ENCODE data around the gene MAP7. TPM values are rescaled to one million over a fixed set of nuclear protein-coding genes. Genes with fewer than 3 reads are reported as not detected.

MAP7 gene
- polyA plus RNA-seq, 2 of the 4 experiments (the other 2 are of a cell fraction) = 60.6 to 64.5 TPM

DNA sequence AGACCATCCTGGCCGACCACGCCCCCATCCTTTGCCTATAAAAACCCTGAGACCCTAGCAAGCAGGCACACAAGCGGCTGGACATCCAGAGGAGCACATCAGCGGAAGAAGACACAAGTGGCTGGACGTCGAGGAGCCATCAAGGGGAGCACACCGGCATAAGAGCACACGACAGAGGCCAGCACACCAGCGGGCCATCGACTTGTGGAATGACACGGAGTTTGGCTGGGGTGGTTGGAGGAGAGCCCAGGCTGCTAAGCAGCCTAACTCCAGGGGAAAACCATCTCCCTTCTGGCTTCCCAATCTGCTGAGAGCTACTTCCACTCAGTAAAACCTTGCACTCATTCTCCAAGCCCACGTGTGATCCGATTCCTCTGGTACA lies 215.8 kb downstream of the MAP7 start (continued):
- TF ChIP-seq, protein P1, sequence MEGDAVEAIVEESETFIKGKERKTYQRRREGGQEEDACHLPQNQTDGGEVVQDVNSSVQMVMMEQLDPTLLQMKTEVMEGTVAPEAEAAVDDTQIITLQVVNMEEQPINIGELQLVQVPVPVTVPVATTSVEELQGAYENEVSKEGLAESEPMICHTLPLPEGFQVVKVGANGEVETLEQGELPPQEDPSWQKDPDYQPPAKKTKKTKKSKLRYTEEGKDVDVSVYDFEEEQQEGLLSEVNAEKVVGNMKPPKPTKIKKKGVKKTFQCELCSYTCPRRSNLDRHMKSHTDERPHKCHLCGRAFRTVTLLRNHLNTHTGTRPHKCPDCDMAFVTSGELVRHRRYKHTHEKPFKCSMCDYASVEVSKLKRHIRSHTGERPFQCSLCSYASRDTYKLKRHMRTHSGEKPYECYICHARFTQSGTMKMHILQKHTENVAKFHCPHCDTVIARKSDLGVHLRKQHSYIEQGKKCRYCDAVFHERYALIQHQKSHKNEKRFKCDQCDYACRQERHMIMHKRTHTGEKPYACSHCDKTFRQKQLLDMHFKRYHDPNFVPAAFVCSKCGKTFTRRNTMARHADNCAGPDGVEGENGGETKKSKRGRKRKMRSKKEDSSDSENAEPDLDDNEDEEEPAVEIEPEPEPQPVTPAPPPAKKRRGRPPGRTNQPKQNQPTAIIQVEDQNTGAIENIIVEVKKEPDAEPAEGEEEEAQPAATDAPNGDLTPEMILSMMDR (IDR thresholded peaks at IDR 0.05) = no peak
- no peak for TF ChIP-seq MAFK (IDR thresholded peaks at IDR 0.05; ENCODE audit: partially characterized antibody)

GRCh38 chr6:136333824-136334464 lies 216.3 kb downstream of the MAP7 start:
- FAIRE-seq (no peak), ATAC-seq (peak in 1 of 2 experiments; percentile 16; a peak in 3 of 6 replicates), DNase-seq (ENCODE audit: low read depth in 1 of 2, low spot score in 1 of 2) (no peak)
- 82% methylated on average over 10 of the region's 11 CpGs for WGBS (ENCODE audit: missing lambda C conversion rate)
- Histone ChIP-seq H3K4me3 (no peak overlapping the region), H3K4me1 (no peaks in the 10 kb centered on the region), H3K27ac (no peak overlapping the region), H3K9me3 (no peaks in the 10 kb centered on the region), H3K4me2 (no peak overlapping the region)
- TF ChIP-seq GATA3 (IDR thresholded peaks at IDR 0.05; ENCODE audit: borderline replicate concordance) (no peak), HOXB5 (CRISPR knock-in tag; IDR thresholded peaks at IDR 0.05) (no peak), TFCP2L1 (CRISPR knock-in tag; IDR thresholded peaks at IDR 0.05) (no peak), CEBPB (IDR thresholded peaks at IDR 0.05) (no peak), JUNB (IDR thresholded peaks at IDR 0.05) (no peak), ZC3H11A (IDR thresholded peaks at IDR 0.05) (no peak), HOXA7 (CRISPR knock-in tag; IDR thresholded peaks at IDR 0.05) (no peak), HEYL (CRISPR knock-in tag; IDR thresholded peaks at IDR 0.05) (no peak), MAFK (IDR thresholded peaks at IDR 0.05; ENCODE audit: partially characterized antibody) (no peak), RCOR1 (IDR thresholded peaks at IDR 0.05; ENCODE audit: low read depth, low read length) (no peak), RARB (CRISPR knock-in tag; IDR thresholded peaks at IDR 0.05) (no peak), ATOH8 (CRISPR knock-in tag; IDR thresholded peaks at IDR 0.05; ENCODE audit: low read depth) (no peak), FOSB (CRISPR knock-in tag; IDR thresholded peaks at IDR 0.05) (no peak), E2F6 (IDR thresholded peaks at IDR 0.05; ENCODE audit: borderline replicate concordance, low read depth) (no peak), POLR2A (IDR thresholded peaks at IDR 0.05; ENCODE audit: low read length) (no peak), HOXB13 (CRISPR knock-in tag; IDR thresholded peaks at IDR 0.05; ENCODE audit: low read depth) (no peak), RAD21 (conservative IDR thresholded peaks at IDR 0.05 in 1 of 2, IDR thresholded peaks at IDR 0.05 in 1 of 2) (no peak)
- TF ChIP-seq, protein P2, sequence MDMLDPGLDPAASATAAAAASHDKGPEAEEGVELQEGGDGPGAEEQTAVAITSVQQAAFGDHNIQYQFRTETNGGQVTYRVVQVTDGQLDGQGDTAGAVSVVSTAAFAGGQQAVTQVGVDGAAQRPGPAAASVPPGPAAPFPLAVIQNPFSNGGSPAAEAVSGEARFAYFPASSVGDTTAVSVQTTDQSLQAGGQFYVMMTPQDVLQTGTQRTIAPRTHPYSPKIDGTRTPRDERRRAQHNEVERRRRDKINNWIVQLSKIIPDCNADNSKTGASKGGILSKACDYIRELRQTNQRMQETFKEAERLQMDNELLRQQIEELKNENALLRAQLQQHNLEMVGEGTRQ (IDR thresholded peaks at IDR 0.05) = no peak
- POLR2A ChIA-PET = no interaction called here
- CTCF ChIA-PET = interaction anchor here (1.1 to 1.7 kb wide), 3 partner anchors 17 to 216 kb away, joined by 3 to 4 read pairs (median 3); partner anchors contain the start of gene MAP7

DNA sequence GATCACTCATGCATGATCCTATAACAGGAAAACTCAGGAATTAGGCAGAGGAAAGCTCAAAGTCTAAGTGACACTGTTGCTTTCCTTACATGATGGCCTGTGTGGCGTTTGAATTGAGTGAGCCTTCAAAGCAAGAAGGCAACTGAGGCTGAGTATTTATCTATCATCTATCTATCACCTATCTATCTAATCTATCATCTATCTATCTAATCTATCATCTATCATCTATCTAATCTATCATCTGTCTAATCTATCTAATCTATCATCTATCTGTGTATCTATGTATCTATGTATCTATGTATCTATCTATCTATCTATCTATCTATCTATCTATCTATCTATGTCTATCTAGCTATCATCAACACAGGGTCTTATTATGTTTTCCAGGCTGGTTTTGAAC lies 218.8 kb downstream of the MAP7 start:
- ChIA-PET POLR2A (no interaction called here), CTCF (interaction anchor here (1.1 kb wide), 1 partner anchor 219 kb away, joined by 3 read pairs; the partner anchor contains the start of gene MAP7)
- DNase-seq (ENCODE audit: low read depth in 1 of 2, low spot score in 1 of 2) = no peak
- TF ChIP-seq POLR2AphosphoS2 (conservative IDR thresholded peaks at IDR 0.05; ENCODE audit: low read length) (no peak), EP300 (IDR thresholded peaks at IDR 0.05) (no peak), GATA3 (IDR thresholded peaks at IDR 0.05; ENCODE audit: borderline replicate concordance) (no peak), TFCP2L1 (CRISPR knock-in tag; IDR thresholded peaks at IDR 0.05) (no peak), PHF8 (IDR thresholded peaks at IDR 0.05; ENCODE audit: borderline replicate concordance, low read depth) (no peak), HEYL (CRISPR knock-in tag; IDR thresholded peaks at IDR 0.05) (no peak), SREBF2 (IDR thresholded peaks at IDR 0.05) (no peak), JUNB (IDR thresholded peaks at IDR 0.05) (no peak), E2F6 (IDR thresholded peaks at IDR 0.05; ENCODE audit: borderline replicate concordance, low read depth) (no peak), MAFK (IDR thresholded peaks at IDR 0.05; ENCODE audit: partially characterized antibody) (no peak), ESRRA (IDR thresholded peaks at IDR 0.05; ENCODE audit: borderline replicate concordance, low read length) (no peak), POLR2A (IDR thresholded peaks at IDR 0.05; ENCODE audit: low read length) (no peak), RARB (CRISPR knock-in tag; IDR thresholded peaks at IDR 0.05) (no peak), BHLHE40 (IDR thresholded peaks at IDR 0.05; ENCODE audit: low read depth, low read length) (no peak), FOSL2 (IDR thresholded peaks at IDR 0.05) (no peak), FOSL2 (CRISPR knock-in tag; IDR thresholded peaks at IDR 0.05) (no peak)
- TF ChIP-seq, protein P3, sequence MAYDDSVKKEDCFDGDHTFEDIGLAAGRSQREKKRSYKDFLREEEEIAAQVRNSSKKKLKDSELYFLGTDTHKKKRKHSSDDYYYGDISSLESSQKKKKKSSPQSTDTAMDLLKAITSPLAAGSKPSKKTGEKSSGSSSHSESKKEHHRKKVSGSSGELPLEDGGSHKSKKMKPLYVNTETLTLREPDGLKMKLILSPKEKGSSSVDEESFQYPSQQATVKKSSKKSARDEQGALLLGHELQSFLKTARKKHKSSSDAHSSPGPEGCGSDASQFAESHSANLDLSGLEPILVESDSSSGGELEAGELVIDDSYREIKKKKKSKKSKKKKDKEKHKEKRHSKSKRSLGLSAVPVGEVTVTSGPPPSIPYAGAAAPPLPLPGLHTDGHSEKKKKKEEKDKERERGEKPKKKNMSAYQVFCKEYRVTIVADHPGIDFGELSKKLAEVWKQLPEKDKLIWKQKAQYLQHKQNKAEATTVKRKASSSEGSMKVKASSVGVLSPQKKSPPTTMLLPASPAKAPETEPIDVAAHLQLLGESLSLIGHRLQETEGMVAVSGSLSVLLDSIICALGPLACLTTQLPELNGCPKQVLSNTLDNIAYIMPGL (CRISPR knock-in tag; IDR thresholded peaks at IDR 0.05; ENCODE audit: borderline replicate concordance) = no peak
- TF ChIP-seq, protein P4, sequence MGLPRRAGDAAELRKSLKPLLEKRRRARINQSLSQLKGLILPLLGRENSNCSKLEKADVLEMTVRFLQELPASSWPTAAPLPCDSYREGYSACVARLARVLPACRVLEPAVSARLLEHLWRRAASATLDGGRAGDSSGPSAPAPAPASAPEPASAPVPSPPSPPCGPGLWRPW (IDR thresholded peaks at IDR 0.05) = no peak
- H3K9me3 ChIP-seq = no peaks in the 10 kb centered on the region
- H3K27ac ChIP-seq = no peak overlapping the region
- H3K4me3 ChIP-seq = no peak overlapping the region
- no peak for ATAC-seq
- WGBS (ENCODE audit: missing lambda C conversion rate) = 77% methylated on average over 1 of the region's 1 CpG
- no peaks in the 10 kb centered on the region for H3K4me1 ChIP-seq
- no peak overlapping the region for H3K4me2 ChIP-seq
- FAIRE-seq = no peak
